Measurements from ENCODE around the gene DHX9. TPM values are rescaled to one million over a fixed set of nuclear protein-coding genes. Genes with fewer than 3 reads are reported as not detected.

Gene DHX9
- total RNA-seq, 1 experiment from 2014 or later, result 191 TPM

Other genes starting within 250 kb of the DHX9 start
- 0.40 and 1.5 TPM in 2 replicates for gene RGS16, start 235.0 kb upstream of the DHX9 start, total RNA-seq (2014; rRNA removed)
- not detected in 2 replicates for gene RGS8, start 154.8 kb upstream of the DHX9 start, total RNA-seq (2014; rRNA removed)
- not detected in 2 replicates for gene NPL, start 49.6 kb upstream of the DHX9 start, total RNA-seq (2014; rRNA removed)
- gene SHCBP1L, start 113.8 kb downstream of the DHX9 start, total RNA-seq (2014; rRNA removed), result not detected in 2 replicates
- gene LAMC1, start 184.1 kb downstream of the DHX9 start, total RNA-seq (2014; rRNA removed), result 71.5 TPM in 2 replicates

Measured in PC-3 (cell line).